KMS-11 (cell line): ENCODE results near the gene RAE1.

Experiments
- H2AFZ ChIP-seq: fragments of 200-600 bp; sonication (generic); 2 replicates; pipeline ENCODE4 v1.6.1; 2016; ENCODE audit warnings: antibody characterized with exemption, mixed run types, low read depth
- H3K27ac ChIP-seq: fragments of 200-600 bp; sonication (generic); 2 replicates; pipeline ENCODE4 v1.6.1; 2016; ENCODE audit warnings: mild to moderate bottlenecking, mixed run types
- H3K27me3 ChIP-seq: fragments of 200-600 bp; sonication (generic); 2 replicates; pipeline ENCODE4 v1.6.1; 2017; ENCODE audit warnings: mild to moderate bottlenecking, low read depth, mixed run types, moderate library complexity; ENCODE audit not compliant: insufficient read depth
- H3K36me3 ChIP-seq: fragments of 200-600 bp; sonication (generic); 2 replicates; pipeline ENCODE4 v1.6.1; 2017; ENCODE audit warnings: mild to moderate bottlenecking, mixed run types; ENCODE audit not compliant: insufficient read depth
- H3K4me1 ChIP-seq: fragments of 200-600 bp; sonication (generic); 2 replicates; pipeline ENCODE4 v1.6.1; 2016; ENCODE audit warnings: mild to moderate bottlenecking, low read depth, mixed run types; ENCODE audit not compliant: poor library complexity, severe bottlenecking
- H3K4me2 ChIP-seq: fragments of 200-600 bp; sonication (generic); 2 replicates; pipeline ENCODE4 v1.7.0; 2016; ENCODE audit warnings: mild to moderate bottlenecking, mixed run types
- H3K4me3 ChIP-seq: fragments of 200-600 bp; sonication (generic); IDR thresholded peaks from 2 replicates; pipeline ENCODE4 v1.6.1; 2017; ENCODE audit warnings: low read depth, low read length, mixed read lengths; ENCODE audit not compliant: insufficient read depth
- H3K79me2 ChIP-seq: fragments of 200-600 bp; sonication (generic); 2 replicates; pipeline ENCODE4 v1.6.1; 2016; ENCODE audit warnings: low read depth, mixed run types; ENCODE audit not compliant: insufficient read depth
- H3K9ac ChIP-seq: fragments of 200-600 bp; sonication (generic); 2 replicates; pipeline ENCODE4 v1.6.1; 2016; ENCODE audit warnings: mild to moderate bottlenecking, mixed run types
- H4K20me1 ChIP-seq: fragments of 200-600 bp; sonication (generic); 2 replicates; pipeline ENCODE4 v1.6.1; 2016; ENCODE audit warnings: mild to moderate bottlenecking, mixed run types; ENCODE audit not compliant: insufficient read depth
- CTCF ChIP-seq: fragments of 200-600 bp; sonication (generic); conservative IDR thresholded peaks from 2 replicates; pipeline ENCODE4 v1.6.1; 2017; ENCODE audit warnings: low read depth, mild to moderate bottlenecking, antibody characterized with exemption, low read length, moderate library complexity, mixed read lengths

RAE1 gene

GRCh38 chr20:57317789-57318371 lies 33.2 kb upstream of the RAE1 start:
- no peak overlapping the region for H3K9ac ChIP-seq
- no peak overlapping the region for H3K4me2 ChIP-seq
- no peaks in the 10 kb centered on the region for H3K27me3 ChIP-seq
- H4K20me1 ChIP-seq: no peaks in the 10 kb centered on the region
- H3K79me2 ChIP-seq: no peaks in the 10 kb centered on the region
- no peak overlapping the region for H3K27ac ChIP-seq
- H3K4me3 ChIP-seq: no peak overlapping the region
- no peak for TF ChIP-seq CTCF
- no peaks in the 10 kb centered on the region for H3K4me1 ChIP-seq
- H3K36me3 ChIP-seq: no peaks in the 10 kb centered on the region
- no peak overlapping the region for H2AFZ ChIP-seq

- Histone ChIP-seq H4K20me1 (no peaks in the 10 kb centered on the region), H3K9ac (no peak overlapping the region), H3K4me3 (no peak overlapping the region), H3K4me2 (no peak overlapping the region), H2AFZ (no peak overlapping the region), H3K36me3 (no peaks in the 10 kb centered on the region), H3K79me2 (no peaks in the 10 kb centered on the region), H3K27ac (no peak overlapping the region), H3K27me3 (no peaks in the 10 kb centered on the region), H3K4me1 (no peaks in the 10 kb centered on the region)
- no peak for TF ChIP-seq CTCF
Measured at GRCh38 chr20:57319584-57319983, 31.5 kb upstream of the RAE1 start.

GRCh38 chr20:57320358-57320757 lies 30.7 kb upstream of the RAE1 start:
- Histone ChIP-seq H4K20me1 (no peaks in the 10 kb centered on the region), H2AFZ (no peak overlapping the region), H3K27me3 (no peaks in the 10 kb centered on the region), H3K9ac (no peak overlapping the region), H3K4me3 (no peak overlapping the region), H3K79me2 (no peaks in the 10 kb centered on the region), H3K27ac (no peak overlapping the region), H3K36me3 (no peaks in the 10 kb centered on the region), H3K4me2 (no peak overlapping the region), H3K4me1 (no peaks in the 10 kb centered on the region)
- no peak for TF ChIP-seq CTCF

GRCh38 chr20:57321142-57321541 lies 29.9 kb upstream of the RAE1 start:
- no peak overlapping the region for H3K4me2 ChIP-seq

More at GRCh38 chr20:57321142-57321541, 29.9 kb upstream of the RAE1 start:
- Histone ChIP-seq H3K4me1 (no peaks in the 10 kb centered on the region), H3K4me3 (no peak overlapping the region), H3K9ac (no peak overlapping the region), H2AFZ (no peak overlapping the region), H3K79me2 (no peaks in the 10 kb centered on the region), H4K20me1 (no peaks in the 10 kb centered on the region), H3K27ac (no peak overlapping the region), H3K36me3 (no peaks in the 10 kb centered on the region), H3K27me3 (no peaks in the 10 kb centered on the region)
- no peak for TF ChIP-seq CTCF
